ENCODE data around the gene KCNV2.

- TF ChIP-seq TAF1 (IDR thresholded peaks at IDR 0.05; ENCODE audit: borderline replicate concordance, low read depth, low read length) (no peak), POLR2A (IDR thresholded peaks at IDR 0.05; ENCODE audit: low read depth, low read length) (no peak)
Measured at GRCh38 chr9:2720179-2720654, 2.9 kb downstream of the KCNV2 start.
